Endothelial cell (in vitro differentiated cells): Measurements from ENCODE around the gene PEX16. TPM values are rescaled to one million over a fixed set of nuclear protein-coding genes. Genes with fewer than 3 reads are reported as not detected.

Source experiments
- DNase-seq: peaks from one replicate; pipeline ENCODE4 v3.0.0; 2021; ENCODE audit warnings: low spot score
- H3K27ac Mint-ChIP-seq: one replicate; pipeline ENCODE4 v1.8.0; 2021; ENCODE audit warnings: mixed read lengths, inconsistent platforms; ENCODE audit not compliant: unreplicated experiment
- H3K27me3 Mint-ChIP-seq: one replicate; pipeline ENCODE4 v1.8.0; 2021; ENCODE audit warnings: mild to moderate bottlenecking, moderate library complexity, mixed read lengths, inconsistent platforms; ENCODE audit not compliant: unreplicated experiment
- H3K36me3 Mint-ChIP-seq: one replicate; pipeline ENCODE4 v1.8.0; 2021; ENCODE audit warnings: mild to moderate bottlenecking, low read depth, mixed read lengths, inconsistent platforms; ENCODE audit not compliant: unreplicated experiment
- H3K4me1 Mint-ChIP-seq: one replicate; pipeline ENCODE4 v1.8.0; 2021; ENCODE audit warnings: mild to moderate bottlenecking, mixed read lengths, inconsistent platforms; ENCODE audit not compliant: unreplicated experiment
- H3K4me3 Mint-ChIP-seq: one replicate; pipeline ENCODE4 v1.8.0; 2021; ENCODE audit warnings: mild to moderate bottlenecking, mixed read lengths, inconsistent platforms; ENCODE audit not compliant: unreplicated experiment
- H3K9me3 Mint-ChIP-seq: one replicate; pipeline ENCODE4 v1.8.0; 2021; ENCODE audit warnings: mixed read lengths, inconsistent platforms; ENCODE audit not compliant: unreplicated experiment
- total RNA-seq: library from RNA; stranded (reverse); fragmentation: NEBNext Ultra II Directional; extraction: Animal tissue kit (Norgen Biotek cat#: 25700); gene quantifications from one replicate; pipeline ENCODE4 v1.2.1, GENCODE V29; 2021; ENCODE audit not compliant: unreplicated experiment
- TF ChIP-seq, protein P1 (sequence below): fragments of 200-600 bp; sonication (generic); IDR thresholded peaks from one replicate; pipeline ENCODE4 v1.5.0; 2021; ENCODE audit warnings: antibody characterized with exemption; ENCODE audit not compliant: unreplicated experiment

Gene PEX16
- total RNA-seq, 1 donor from 2014 or later = 28.1 TPM

DNA sequence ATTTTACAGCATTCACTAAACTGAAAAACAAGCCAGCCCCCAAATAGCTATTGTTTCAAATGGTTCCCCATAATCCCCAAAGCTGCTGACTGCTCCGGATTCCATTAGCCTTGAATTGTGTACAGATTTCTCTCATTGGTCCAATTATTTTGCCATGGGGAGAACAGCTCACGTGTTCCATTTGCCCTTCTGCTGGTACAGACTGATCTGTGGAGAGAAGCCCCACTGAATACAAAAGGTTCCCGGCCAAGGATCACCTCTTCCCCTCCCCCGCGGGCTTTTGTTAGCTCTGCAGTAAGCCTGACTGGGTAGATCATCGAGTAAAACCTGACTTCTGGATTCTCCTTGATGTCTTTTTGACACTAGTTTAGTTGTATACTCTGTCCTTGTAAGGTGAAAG, 41.3 kb downstream of the PEX16 start:
- H3K9me3 Mint-ChIP-seq = no peaks in the 10 kb centered on the region
- H3K4me3 Mint-ChIP-seq = no peak overlapping the region
- H3K27me3 Mint-ChIP-seq = peaks cover 4% of the 10 kb centered on the region
- H3K27ac Mint-ChIP-seq = no peak overlapping the region
- peaks cover 8% of the 10 kb centered on the region for H3K4me1 Mint-ChIP-seq
- H3K36me3 Mint-ChIP-seq = peaks cover 39% of the 10 kb centered on the region
- DNase-seq = no peak
- TF ChIP-seq, protein P1, sequence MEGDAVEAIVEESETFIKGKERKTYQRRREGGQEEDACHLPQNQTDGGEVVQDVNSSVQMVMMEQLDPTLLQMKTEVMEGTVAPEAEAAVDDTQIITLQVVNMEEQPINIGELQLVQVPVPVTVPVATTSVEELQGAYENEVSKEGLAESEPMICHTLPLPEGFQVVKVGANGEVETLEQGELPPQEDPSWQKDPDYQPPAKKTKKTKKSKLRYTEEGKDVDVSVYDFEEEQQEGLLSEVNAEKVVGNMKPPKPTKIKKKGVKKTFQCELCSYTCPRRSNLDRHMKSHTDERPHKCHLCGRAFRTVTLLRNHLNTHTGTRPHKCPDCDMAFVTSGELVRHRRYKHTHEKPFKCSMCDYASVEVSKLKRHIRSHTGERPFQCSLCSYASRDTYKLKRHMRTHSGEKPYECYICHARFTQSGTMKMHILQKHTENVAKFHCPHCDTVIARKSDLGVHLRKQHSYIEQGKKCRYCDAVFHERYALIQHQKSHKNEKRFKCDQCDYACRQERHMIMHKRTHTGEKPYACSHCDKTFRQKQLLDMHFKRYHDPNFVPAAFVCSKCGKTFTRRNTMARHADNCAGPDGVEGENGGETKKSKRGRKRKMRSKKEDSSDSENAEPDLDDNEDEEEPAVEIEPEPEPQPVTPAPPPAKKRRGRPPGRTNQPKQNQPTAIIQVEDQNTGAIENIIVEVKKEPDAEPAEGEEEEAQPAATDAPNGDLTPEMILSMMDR = no peak

DNA sequence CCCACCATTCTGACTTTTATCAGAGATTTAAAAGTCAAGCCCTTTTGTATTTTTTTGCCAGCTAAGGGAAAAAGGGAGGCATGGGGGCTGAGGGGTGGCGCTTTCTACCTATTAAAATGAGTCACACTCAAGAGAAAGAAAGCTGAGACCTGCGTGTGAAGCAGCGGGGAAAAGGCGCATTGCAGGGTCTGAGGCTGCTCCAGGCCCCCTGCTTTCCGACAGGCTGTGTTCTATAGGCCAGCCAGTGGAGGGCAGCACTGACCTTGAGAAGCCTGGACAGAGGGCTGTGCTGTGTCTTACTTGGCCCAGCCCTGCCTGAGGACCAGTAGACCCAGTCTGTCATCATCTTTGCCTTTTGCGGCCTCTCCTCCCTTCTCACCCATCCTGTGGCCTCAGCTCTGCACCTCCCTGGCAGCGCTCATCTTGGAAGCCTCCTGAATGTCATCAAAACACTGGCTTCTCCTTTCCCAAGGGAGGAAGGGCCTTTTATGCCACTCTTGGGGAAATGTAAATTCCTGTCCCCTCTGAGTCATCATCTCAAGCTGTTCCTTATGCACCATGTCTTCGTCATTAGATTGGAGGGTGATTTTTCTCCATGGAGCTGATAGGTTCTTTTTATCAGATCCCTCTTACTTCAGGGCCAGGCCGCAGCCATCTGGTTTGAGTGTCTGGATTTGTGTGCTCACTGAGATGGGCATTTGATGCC, 44.9 kb downstream of the PEX16 start:
- Mint-ChIP-seq H3K36me3 (peaks cover 41% of the 10 kb centered on the region), H3K9me3 (no peaks in the 10 kb centered on the region), H3K4me1 (peaks cover 8% of the 10 kb centered on the region), H3K27me3 (no peaks in the 10 kb centered on the region), H3K4me3 (no peak overlapping the region), H3K27ac (peak overlapping the region; percentile 24)
- peak; percentile 78 for DNase-seq
- TF ChIP-seq, protein P1 = peak; percentile 60

DNA sequence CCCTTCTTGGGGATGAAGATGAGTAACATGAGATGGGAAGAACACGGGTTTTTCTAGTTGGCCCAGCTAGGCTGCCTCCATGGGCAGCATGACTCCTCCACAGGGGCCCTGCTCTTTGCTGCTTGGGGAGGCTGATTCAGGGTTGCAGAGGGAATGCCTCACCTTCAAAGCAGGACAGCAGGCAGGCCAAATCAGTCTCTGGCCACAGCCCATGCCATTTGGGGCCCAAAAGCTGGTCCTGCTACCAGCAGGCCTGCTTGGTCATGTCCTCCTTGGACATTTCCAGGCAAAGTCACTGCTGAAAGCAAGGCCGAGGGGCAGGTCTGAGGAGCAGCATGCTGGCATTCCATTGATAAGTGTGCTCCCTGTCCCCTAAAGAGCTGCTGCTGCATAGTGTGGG, 46.0 kb downstream of the PEX16 start:
- H3K36me3 Mint-ChIP-seq = peaks cover 38% of the 10 kb centered on the region
- H3K9me3 Mint-ChIP-seq = no peaks in the 10 kb centered on the region
- TF ChIP-seq, protein P1 = no peak
- DNase-seq = no peak
- peaks cover 8% of the 10 kb centered on the region for H3K4me1 Mint-ChIP-seq
- H3K4me3 Mint-ChIP-seq = no peak overlapping the region
- H3K27ac Mint-ChIP-seq = no peak overlapping the region
- peaks cover under 1% of the 10 kb centered on the region for H3K27me3 Mint-ChIP-seq

DNA sequence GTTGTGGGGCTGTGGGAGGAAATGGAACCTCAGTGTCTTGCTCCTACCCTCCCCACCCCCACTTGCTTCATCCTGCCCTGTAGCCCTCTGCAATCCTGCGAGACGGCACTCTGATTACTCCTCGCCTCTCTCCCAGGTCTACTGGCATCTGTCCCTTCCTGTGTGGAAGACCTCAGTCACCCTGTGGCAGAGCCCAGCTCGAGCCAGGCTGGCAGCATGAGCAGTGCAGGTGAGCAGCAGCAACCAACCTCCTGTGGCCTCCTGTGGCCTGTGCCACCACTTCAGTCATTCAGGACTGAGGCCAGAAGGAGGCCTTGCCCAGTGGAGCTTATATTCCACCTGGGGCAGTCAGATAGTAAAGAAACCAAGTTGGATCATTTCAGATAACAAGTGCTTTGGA, 47.0 kb downstream of the PEX16 start:
- TF ChIP-seq, protein P1 = no peak
- H3K4me3 Mint-ChIP-seq = no peak overlapping the region
- no peak for DNase-seq
- no peaks in the 10 kb centered on the region for H3K4me1 Mint-ChIP-seq
- H3K27ac Mint-ChIP-seq = no peak overlapping the region
- peaks cover 3% of the 10 kb centered on the region for H3K27me3 Mint-ChIP-seq
- H3K9me3 Mint-ChIP-seq = no peaks in the 10 kb centered on the region
- peaks cover 37% of the 10 kb centered on the region for H3K36me3 Mint-ChIP-seq

DNA sequence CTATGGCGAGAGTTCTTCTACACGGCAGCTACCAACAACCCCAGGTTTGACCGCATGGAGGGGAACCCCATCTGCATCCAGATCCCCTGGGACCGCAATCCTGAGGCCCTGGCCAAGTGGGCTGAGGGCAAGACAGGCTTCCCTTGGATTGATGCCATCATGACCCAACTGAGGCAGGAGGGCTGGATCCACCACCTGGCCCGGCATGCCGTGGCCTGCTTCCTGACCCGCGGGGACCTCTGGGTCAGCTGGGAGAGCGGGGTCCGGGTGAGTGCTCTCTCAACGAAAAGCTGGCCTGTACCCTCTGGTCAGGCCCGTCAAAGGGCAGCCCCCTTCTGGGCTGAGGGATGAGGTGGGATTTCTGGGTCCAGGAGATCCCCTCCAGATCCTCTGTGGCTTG, 48.1 kb downstream of the PEX16 start:
- Mint-ChIP-seq H3K36me3 (peaks cover 42% of the 10 kb centered on the region), H3K9me3 (no peaks in the 10 kb centered on the region), H3K4me3 (no peak overlapping the region), H3K27me3 (peaks cover 3% of the 10 kb centered on the region), H3K4me1 (no peaks in the 10 kb centered on the region), H3K27ac (no peak overlapping the region)
- no peak for DNase-seq
- TF ChIP-seq, protein P1 = no peak
